Measurements from ENCODE around the gene CCR8.
"Not testable (repeated sequence)": the region's sequence is repeated elsewhere in the genome, so short reads cannot be mapped to it uniquely, and the experiment has no call there.

The CCR8 gene

GRCh38 chr3:39350714-39351113 lies 21.2 kb downstream of the CCR8 start:
- DNase-seq (ENCODE audit: low read depth) = no peak

- DNase-seq (ENCODE audit: low read depth) = not testable (repeated sequence)
Measured at GRCh38 chr3:39351134-39351533, 21.6 kb downstream of the CCR8 start.

GRCh38 chr3:39353168-39353927 lies 23.8 kb downstream of the CCR8 start:
- DNase-seq (ENCODE audit: low read depth) = not testable (repeated sequence)

GRCh38 chr3:39358333-39358732 lies 28.8 kb downstream of the CCR8 start:
- DNase-seq (ENCODE audit: low read depth) = no peak

- no peak for DNase-seq (ENCODE audit: low read depth)
Measured at GRCh38 chr3:39361252-39361927, 31.9 kb downstream of the CCR8 start.

GRCh38 chr3:39362192-39362591 lies 32.7 kb downstream of the CCR8 start:
- DNase-seq (ENCODE audit: low read depth) = no peak

GRCh38 chr3:39362812-39363211 lies 33.3 kb downstream of the CCR8 start:
- no peak for DNase-seq (ENCODE audit: low read depth)

GRCh38 chr3:39370450-39370849 lies 40.9 kb downstream of the CCR8 start:
- DNase-seq (ENCODE audit: low read depth) = not testable (repeated sequence)

GRCh38 chr3:39372833-39373232 lies 43.3 kb downstream of the CCR8 start:
- no peak for DNase-seq (ENCODE audit: low read depth)

GRCh38 chr3:39376959-39377634 lies 47.6 kb downstream of the CCR8 start:
- no peak for DNase-seq (ENCODE audit: low read depth)

GRCh38 chr3:39378088-39378487 lies 48.6 kb downstream of the CCR8 start:
- DNase-seq (ENCODE audit: low read depth) = no peak

GRCh38 chr3:39378957-39379777 lies 49.7 kb downstream of the CCR8 start:
- DNase-seq (ENCODE audit: low read depth) = no peak

- no peak for DNase-seq (ENCODE audit: low read depth)
Measured at GRCh38 chr3:39379778-39380155, 50.3 kb downstream of the CCR8 start.

- DNase-seq (ENCODE audit: low read depth) = no peak
Measured at GRCh38 chr3:39381432-39381831, 51.9 kb downstream of the CCR8 start.

All from HS-27A (cell line).